ENCODE results near the gene SENP7. TPM values are rescaled to one million over a fixed set of nuclear protein-coding genes. Genes with fewer than 3 reads are reported as not detected.

The SENP7 gene
- polyA plus RNA-seq, 1 donor from 2014 or later: 273 TPM

GRCh38 chr3:101329016-101329673, 183.9 kb downstream of the SENP7 start:
- Histone ChIP-seq H3K4me3 (ENCODE audit: low read length) (no peak overlapping the region), H2AFZ (ENCODE audit: low read depth, low read length) (no peak overlapping the region), H3F3A (ENCODE audit: insufficient read depth, low read length, poor library complexity, severe bottlenecking) (no peaks in the 10 kb centered on the region), H3K36me3 (ENCODE audit: insufficient read depth, low read length) (peaks cover 12% of the 10 kb centered on the region), H3K9ac (ENCODE audit: low read length) (no peak overlapping the region), H3K9me2 (ENCODE audit: insufficient read depth, low read length) (no peaks in the 10 kb centered on the region), H3K27ac (ENCODE audit: low read length) (no peak overlapping the region), H4K20me1 (ENCODE audit: insufficient read depth) (no peaks in the 10 kb centered on the region), H3K4me2 (ENCODE audit: low read length) (no peak overlapping the region), H3K27me3 (ENCODE audit: insufficient read depth, low read depth, low read length) (no peaks in the 10 kb centered on the region), H3K79me2 (replicated peaks; ENCODE audit: insufficient read depth, low read length) (no peaks in the 10 kb centered on the region), H3K9me3 (ENCODE audit: low read length) (no peaks in the 10 kb centered on the region)
- TF ChIP-seq RAD21 (conservative IDR thresholded peaks at IDR 0.05) (no peak), CTCF (IDR thresholded peaks at IDR 0.05; ENCODE audit: poor library complexity, severe bottlenecking) (no peak), EP300 (conservative IDR thresholded peaks at IDR 0.05; ENCODE audit: poor library complexity, severe bottlenecking) (no peak), TAF1 (IDR thresholded peaks at IDR 0.05; ENCODE audit: low read depth) (no peak), POLR2AphosphoS5 (IDR thresholded peaks at IDR 0.05) (no peak), REST (IDR thresholded peaks at IDR 0.05; ENCODE audit: borderline replicate concordance) (no peak), EZH2 (IDR thresholded peaks at IDR 0.05; ENCODE audit: borderline replicate concordance, insufficient read depth, low read length, poor library complexity, severe bottlenecking) (no peak), MXI1 (conservative IDR thresholded peaks at IDR 0.05; ENCODE audit: poor library complexity, severe bottlenecking) (no peak), SMC3 (conservative IDR thresholded peaks at IDR 0.05; ENCODE audit: poor library complexity) (no peak)

GRCh38 chr3:101325393-101326134, 187.4 kb downstream of the SENP7 start:
- no peaks in the 10 kb centered on the region for H4K20me1 ChIP-seq (ENCODE audit: insufficient read depth)
- TF ChIP-seq RAD21 (conservative IDR thresholded peaks at IDR 0.05) (no peak), EZH2 (IDR thresholded peaks at IDR 0.05; ENCODE audit: borderline replicate concordance, insufficient read depth, low read length, poor library complexity, severe bottlenecking) (no peak), SMC3 (conservative IDR thresholded peaks at IDR 0.05; ENCODE audit: poor library complexity) (no peak), TAF1 (IDR thresholded peaks at IDR 0.05; ENCODE audit: low read depth) (no peak), EP300 (conservative IDR thresholded peaks at IDR 0.05; ENCODE audit: poor library complexity, severe bottlenecking) (no peak), REST (IDR thresholded peaks at IDR 0.05; ENCODE audit: borderline replicate concordance) (no peak), CTCF (IDR thresholded peaks at IDR 0.05; ENCODE audit: poor library complexity, severe bottlenecking) (no peak), POLR2AphosphoS5 (IDR thresholded peaks at IDR 0.05) (no peak), MXI1 (conservative IDR thresholded peaks at IDR 0.05; ENCODE audit: poor library complexity, severe bottlenecking) (no peak)
- no peaks in the 10 kb centered on the region for H3K9me2 ChIP-seq (ENCODE audit: insufficient read depth, low read length)

More at GRCh38 chr3:101325393-101326134, 187.4 kb downstream of the SENP7 start:
- Histone ChIP-seq H3K9ac (ENCODE audit: low read length) (no peak overlapping the region), H3K27ac (ENCODE audit: low read length) (no peak overlapping the region), H3K9me3 (ENCODE audit: low read length) (no peaks in the 10 kb centered on the region), H3F3A (ENCODE audit: insufficient read depth, low read length, poor library complexity, severe bottlenecking) (no peaks in the 10 kb centered on the region), H3K36me3 (ENCODE audit: insufficient read depth, low read length) (peaks cover 7% of the 10 kb centered on the region), H2AFZ (ENCODE audit: low read depth, low read length) (no peak overlapping the region), H3K27me3 (ENCODE audit: insufficient read depth, low read depth, low read length) (no peaks in the 10 kb centered on the region), H3K4me2 (ENCODE audit: low read length) (no peak overlapping the region), H3K79me2 (replicated peaks; ENCODE audit: insufficient read depth, low read length) (no peaks in the 10 kb centered on the region), H3K4me3 (ENCODE audit: low read length) (no peak overlapping the region)

Data from neural cell (in vitro differentiated cells).